GM12878 (cell line): Measurements from ENCODE around the gene FRRS1L. TPM values are rescaled to one million over a fixed set of nuclear protein-coding genes. Genes with fewer than 3 reads are reported as not detected.

ENCODE experiments used
- ATAC-seq: fragments of 200-7000 bp; cut with Tn5 transposase; 3 replicates; pipeline ENCODE4 v1.9.1; 2020; ENCODE audit warnings: mild to moderate bottlenecking, moderate library complexity
- BruUV-seq: library from RNA; stranded (reverse); fragments of 400-500 nt; replicated peaks from 2 replicates; lab custom pipeline; 2021; lab: Mats Ljungman, UMichigan
- CTCF ChIA-PET: fragments of 300-600 bp; sonication (Branson Sonifier 250); formaldehyde crosslinking; extraction: SDS; loops from one replicate; lab custom pipeline; 2021; ENCODE audit warnings: inconsistent platforms; lab: Yijun Ruan, JAX
- POLR2A ChIA-PET: fragments of 350-600 bp; formaldehyde crosslinking; extraction: SDS; loops from one replicate; lab custom pipeline; 2021; ENCODE audit warnings: inconsistent platforms; lab: Charles Lee
- RAD21 ChIA-PET: fragments of 300-600 bp; sonication (Branson Sonifier 250); formaldehyde crosslinking; loops from one replicate; lab custom pipeline; 2023; ENCODE audit warnings: antibody characterized with exemption; ENCODE audit not compliant: unreplicated experiment; lab: Charles Lee
- SMC1A ChIA-PET: fragments of 300-600 bp; sonication (Branson Sonifier 250); formaldehyde crosslinking; loops from one replicate; lab custom pipeline; 2023; ENCODE audit not compliant: unreplicated experiment, uncharacterized antibody; lab: Charles Lee
- DNase-seq: peaks from one replicate; pipeline ENCODE4 v3.0.0-alpha.2; 2011; ENCODE audit warnings: low read depth, low spot score
- FAIRE-seq: peaks from 3 replicates; lab custom pipeline; 2011; peaks lifted over from hg19 to GRCh38; lab: Jason Lieb, UNC
- H2AFZ ChIP-seq: 2 replicates; pipeline ENCODE4 v1.6.0; 2011; ENCODE audit warnings: low read depth, low read length, control low read depth; ENCODE audit not compliant: control insufficient read depth
- H3K27ac ChIP-seq: 2 replicates; pipeline ENCODE4 v1.5.1; 2011; ENCODE audit warnings: control low read depth; ENCODE audit not compliant: control insufficient read depth, insufficient read depth
- H3K27me3 ChIP-seq, 2 experiments: replicated peaks in 1 of 2; 2 replicates each; pipeline versions ENCODE4 v1.6.0 to v1.6.1; 2011; ENCODE audit warnings: low read length in 1 of 2; ENCODE audit not compliant: control insufficient read depth in 2 of 2, insufficient read depth in 2 of 2
- H3K36me3 ChIP-seq, 2 experiments: 2 replicates each; pipeline ENCODE4 v1.5.1; 2011; ENCODE audit warnings: low read length in 1 of 2; ENCODE audit not compliant: control insufficient read depth in 2 of 2, insufficient read depth in 2 of 2
- H3K4me1 ChIP-seq: 2 replicates; pipeline ENCODE4 v1.6.1; 2011; ENCODE audit warnings: mild to moderate bottlenecking, low read length, moderate library complexity, mixed read lengths; ENCODE audit not compliant: control insufficient read depth, insufficient read depth
- H3K4me2 ChIP-seq: 2 replicates; pipeline ENCODE4 v1.6.0; 2011; ENCODE audit warnings: control low read depth; ENCODE audit not compliant: control insufficient read depth, insufficient read depth
- H3K4me3 ChIP-seq: fragments of 200-600 bp; sonication (generic); 2 replicates; pipeline ENCODE4 v1.5.1; 2016
- H3K79me2 ChIP-seq: 2 replicates; pipeline ENCODE4 v1.6.0; 2011; ENCODE audit warnings: low read length; ENCODE audit not compliant: control insufficient read depth, insufficient read depth
- H3K9ac ChIP-seq: 2 replicates; pipeline ENCODE4 v1.8.0; 2011; ENCODE audit warnings: low read length, control low read depth, mixed read lengths; ENCODE audit not compliant: control insufficient read depth, insufficient read depth
- H3K9me3 ChIP-seq: replicated peaks from 3 replicates; pipeline ENCODE4 v1.5.1; 2011; ENCODE audit warnings: mild to moderate bottlenecking, low read length; ENCODE audit not compliant: control insufficient read depth, insufficient read depth
- H4K20me1 ChIP-seq: 2 replicates; pipeline ENCODE4 v1.6.0; 2011; ENCODE audit not compliant: control insufficient read depth, insufficient read depth
- CREB1 ChIP-seq: IDR thresholded peaks from 2 replicates; pipeline ENCODE4 v1.6.1; 2012; ENCODE audit warnings: low read depth, mild to moderate bottlenecking, inconsistent platforms
- MEF2A ChIP-seq: IDR thresholded peaks from 2 replicates; pipeline ENCODE4 v1.6.1; 2011; ENCODE audit warnings: low read depth, mild to moderate bottlenecking, low read length, moderate library complexity; ENCODE audit not compliant: insufficient read depth
- NBN ChIP-seq: fragments of 450-650 bp; IDR thresholded peaks from 2 replicates; pipeline ENCODE4 v1.6.1; 2016
- NFXL1 ChIP-seq: fragments of 450-650 bp; IDR thresholded peaks from 2 replicates; pipeline ENCODE4 v1.6.1; 2017; ENCODE audit warnings: antibody characterized with exemption, mild to moderate bottlenecking, borderline replicate concordance
- NFYB ChIP-seq: IDR thresholded peaks from 2 replicates; pipeline ENCODE4 v1.6.1; 2011; ENCODE audit warnings: low read depth, mild to moderate bottlenecking, low read length, improper control_type of control experiment, moderate library complexity; ENCODE audit not compliant: insufficient read depth
- RCOR1 ChIP-seq: conservative IDR thresholded peaks from 2 replicates; pipeline ENCODE4 v1.6.1; 2012; ENCODE audit warnings: low read depth, low read length, improper control_type of control experiment
- SPI1 ChIP-seq: IDR thresholded peaks from 2 replicates; pipeline ENCODE4 v1.6.1; 2011; ENCODE audit warnings: low read depth, mild to moderate bottlenecking, low read length, moderate library complexity, borderline replicate concordance; ENCODE audit not compliant: insufficient read depth
- SREBF1 ChIP-seq: IDR thresholded peaks from 2 replicates; pipeline ENCODE4 v1.6.1; 2012; ENCODE audit warnings: mild to moderate bottlenecking, low read length
- WGBS: methylation state at CpG from one replicate; pipeline ENCODE4 v1.1.6; 2016; ENCODE audit warnings: low lambda C conversion rate; ENCODE audit not compliant: insufficient replicate concordance, insufficient coverage; ENCODE audit errors: missing lambda C conversion rate; 5-methylcytosine and 5-hydroxymethylcytosine counted together
- in situ Hi-C: fragments of 300-500 bp; cut with MboI; formaldehyde crosslinking; loops from 9 replicates; pipeline ENCODE4 v1.14.3; 2018; ENCODE audit warnings: mixed read lengths
- intact Hi-C: fragments of 100-400 bp; cut with micrococcal nuclease; formaldehyde crosslinking; loops from one replicate; pipeline ENCODE4 v1.14.2; 2022; ENCODE audit not compliant: unreplicated experiment
- polyA plus RNA-seq, 11 experiments: library from polyadenylated mRNA; depleted of rRNA in 4 of 11; unstranded in 6 of 11; stranded (reverse) in 5 of 11; fragments of >200 nt; fragmentation: Nextera tagmentation in 4 of 11; fragmentation: Illumina TruSeq in 1 of 11; extraction: Ambion mirVana in 4 of 11; extraction: Trizol in 1 of 11; gene quantifications; 1 replicate in 1 of 11; 2 replicates in 10 of 11; pipeline versions ENCODE4 v1.2.1 to v1.2.3, GENCODE V29; 2011 to 2016; ENCODE audit warnings: inconsistent platforms in 2 of 11, missing spikeins in 2 of 11, low read depth in 1 of 11
- total RNA-seq, 4 experiments: library from RNA; depleted of rRNA in 3 of 4; stranded (reverse); fragments of >200 nt in 3 of 4; fragmentation: Illumina TruSeq in 1 of 4; extraction: Trizol in 1 of 4; gene quantifications; 2 replicates each; pipeline versions ENCODE4 v1.2.1 to v1.2.3, GENCODE V29; 2013 to 2021
- TF ChIP-seq, protein P1 (sequence below): fragments of 450-650 bp; IDR thresholded peaks from 2 replicates; pipeline ENCODE4 v1.6.1; 2017; ENCODE audit warnings: mild to moderate bottlenecking, low read depth, inconsistent platforms; ENCODE audit not compliant: poor library complexity, severe bottlenecking

The FRRS1L gene
- total and polyA plus RNA-seq, 10 of the 15 experiments (the other 5 are each of a cell fraction or from before 2014, with no cell fraction given), result not detected

DNA sequence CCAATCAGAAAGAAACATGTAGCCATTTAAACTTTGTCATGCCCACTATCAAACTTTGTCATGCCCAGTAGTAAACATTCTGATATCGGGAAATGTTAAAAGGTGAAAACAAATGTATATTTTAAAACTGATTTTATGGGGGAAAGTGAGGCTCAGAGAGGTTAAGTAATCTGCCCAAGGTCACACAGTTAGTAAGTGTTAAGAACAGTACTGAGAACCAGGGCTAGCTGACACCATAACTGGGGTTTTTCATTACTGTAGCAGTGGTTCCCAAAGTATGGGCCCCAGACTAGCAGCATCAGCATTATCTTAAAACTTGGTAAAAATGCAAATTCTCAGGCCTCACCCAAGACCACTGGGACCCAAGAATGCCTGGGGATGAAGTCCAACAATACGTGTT is 9.9 kb upstream of the FRRS1L start:
- CTCF ChIA-PET, result no interaction called here
- Histone ChIP-seq H2AFZ (no peak overlapping the region), H3K79me2 (no peaks in the 10 kb centered on the region), H4K20me1 (no peaks in the 10 kb centered on the region), H3K27me3 (peaks cover 0 to 3% of the 10 kb centered on the region in 2 experiments; a peak in 3 of 4 replicates), H3K4me1 (peaks cover 9% of the 10 kb centered on the region), H3K36me3 (no peaks in the 10 kb centered on the region), H3K9ac (no peak overlapping the region), H3K9me3 (no peaks in the 10 kb centered on the region), H3K4me2 (no peak overlapping the region), H3K27ac (no peak overlapping the region), H3K4me3 (no peak overlapping the region)
- no peak for DNase-seq
- SMC1A ChIA-PET, result no interaction called here
- ATAC-seq, result no peak
- intact Hi-C loops, result no loop called here
- FAIRE-seq, result no peak
- POLR2A ChIA-PET, result no interaction called here
- in situ Hi-C loops, result no loop called here
- RAD21 ChIA-PET, result no interaction called here
- BruUV-seq, result no TSS peak
- WGBS, result 48% methylated on average over 2 of the region's 2 CpGs
- TF ChIP-seq NBN, result no peak
- TF ChIP-seq RCOR1, result no peak
- no peak for TF ChIP-seq SPI1
- TF ChIP-seq CREB1, result no peak
- TF ChIP-seq SREBF1, result no peak
- TF ChIP-seq NFXL1, result no peak
- TF ChIP-seq MEF2A, result no peak
- TF ChIP-seq NFYB, result no peak
- TF ChIP-seq, protein P1, sequence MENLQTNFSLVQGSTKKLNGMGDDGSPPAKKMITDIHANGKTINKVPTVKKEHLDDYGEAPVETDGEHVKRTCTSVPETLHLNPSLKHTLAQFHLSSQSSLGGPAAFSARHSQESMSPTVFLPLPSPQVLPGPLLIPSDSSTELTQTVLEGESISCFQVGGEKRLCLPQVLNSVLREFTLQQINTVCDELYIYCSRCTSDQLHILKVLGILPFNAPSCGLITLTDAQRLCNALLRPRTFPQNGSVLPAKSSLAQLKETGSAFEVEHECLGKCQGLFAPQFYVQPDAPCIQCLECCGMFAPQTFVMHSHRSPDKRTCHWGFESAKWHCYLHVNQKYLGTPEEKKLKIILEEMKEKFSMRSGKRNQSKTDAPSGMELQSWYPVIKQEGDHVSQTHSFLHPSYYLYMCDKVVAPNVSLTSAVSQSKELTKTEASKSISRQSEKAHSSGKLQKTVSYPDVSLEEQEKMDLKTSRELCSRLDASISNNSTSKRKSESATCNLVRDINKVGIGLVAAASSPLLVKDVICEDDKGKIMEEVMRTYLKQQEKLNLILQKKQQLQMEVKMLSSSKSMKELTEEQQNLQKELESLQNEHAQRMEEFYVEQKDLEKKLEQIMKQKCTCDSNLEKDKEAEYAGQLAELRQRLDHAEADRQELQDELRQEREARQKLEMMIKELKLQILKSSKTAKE, result no peak
